SW 1271 (cell line): Measurements from ENCODE around the gene APMAP.
"Not testable (repeated sequence)": the region's sequence is repeated elsewhere in the genome, so short reads cannot be mapped to it uniquely, and the experiment has no call there.

Experiments
- DNase-seq, 2 experiments: peaks; one replicate each; lab custom pipeline; 2025; lab: John Stamatoyannopoulos, UW

The APMAP gene

DNA sequence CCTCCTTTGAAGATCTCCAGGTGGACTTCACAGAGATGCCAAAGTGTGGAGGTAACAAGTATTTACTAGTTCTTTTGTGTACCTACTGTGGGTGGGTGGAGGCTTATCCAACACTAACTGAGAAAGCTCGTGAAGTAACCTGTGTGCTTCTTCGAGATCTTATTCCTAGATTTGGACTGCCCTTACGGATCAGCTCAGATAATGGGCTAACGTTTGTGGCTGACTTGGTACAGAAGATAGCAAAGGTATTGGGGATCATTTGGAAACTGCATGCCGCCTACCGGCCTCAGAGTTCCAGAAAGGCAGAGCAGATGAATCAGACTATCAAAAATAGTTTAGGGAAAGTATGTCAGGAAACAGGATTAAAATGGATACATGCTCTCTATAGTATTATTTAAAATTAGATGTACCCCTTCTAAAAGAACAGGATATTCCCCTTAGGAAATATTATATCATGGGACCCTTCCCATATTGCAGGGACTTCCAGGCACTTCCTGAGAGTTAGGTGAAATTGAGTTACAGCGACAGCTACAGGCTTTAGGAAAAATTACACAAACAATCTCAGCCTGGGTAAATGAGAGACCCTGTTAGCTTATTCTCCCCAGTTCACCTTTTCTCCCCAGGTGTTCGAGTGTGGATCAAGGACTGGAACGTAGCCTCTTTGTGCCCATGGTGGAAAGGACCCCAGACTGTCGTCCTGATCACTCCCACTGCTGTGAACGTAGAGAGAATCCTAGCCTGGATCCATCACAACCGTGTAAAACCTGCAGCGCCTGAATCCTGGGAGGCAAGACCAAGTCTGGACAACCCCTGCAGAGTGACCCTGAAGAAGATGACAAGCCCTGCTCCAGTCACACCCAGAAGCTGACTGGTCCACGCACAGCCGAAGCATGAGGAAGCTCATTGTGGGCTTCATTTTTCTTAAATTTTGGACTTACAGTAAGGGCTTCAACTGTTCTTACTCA, 61.5 kb downstream of the APMAP start:
- DNase-seq: not testable (repeated sequence)

DNA sequence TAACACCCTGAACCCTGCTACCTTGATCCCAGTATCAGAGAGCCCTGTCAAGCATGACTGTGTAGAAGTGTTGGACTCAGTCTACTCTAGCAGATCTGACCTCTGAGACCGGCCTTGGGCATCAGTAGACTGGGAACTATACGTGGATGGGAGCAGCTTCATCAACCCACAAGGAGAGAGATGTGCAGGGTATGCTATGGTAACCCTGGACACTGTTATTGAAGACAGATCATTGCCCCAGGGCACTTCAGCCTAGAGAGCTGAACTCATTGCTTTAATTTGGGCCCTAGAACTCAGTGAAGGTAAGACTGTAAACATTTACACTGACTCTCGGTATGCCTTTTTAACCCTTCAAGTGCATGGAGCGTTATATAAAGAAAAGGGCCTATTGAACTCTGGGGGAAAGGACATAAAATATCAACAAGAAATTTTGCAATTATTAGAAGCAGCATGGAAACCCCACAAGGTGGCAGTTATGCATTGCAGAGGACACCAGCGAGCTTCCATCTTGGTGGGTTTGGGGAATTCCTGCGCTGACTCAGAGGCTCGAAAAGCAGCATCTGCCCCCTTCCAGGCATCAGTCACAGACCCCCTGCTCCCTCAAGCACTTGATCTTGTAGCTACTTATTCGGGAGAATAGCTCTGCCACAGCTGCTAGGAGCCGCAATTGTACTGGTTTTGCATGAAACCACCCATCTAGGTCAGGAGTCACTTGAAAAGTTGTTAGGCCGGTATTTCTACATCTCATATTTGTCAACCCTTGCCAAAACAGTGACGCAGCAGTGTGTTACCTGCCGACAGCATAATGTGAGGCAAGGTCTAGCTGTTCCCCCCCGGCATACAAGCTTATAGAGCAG, 62.5 kb downstream of the APMAP start:
- DNase-seq: not testable (repeated sequence)

DNA sequence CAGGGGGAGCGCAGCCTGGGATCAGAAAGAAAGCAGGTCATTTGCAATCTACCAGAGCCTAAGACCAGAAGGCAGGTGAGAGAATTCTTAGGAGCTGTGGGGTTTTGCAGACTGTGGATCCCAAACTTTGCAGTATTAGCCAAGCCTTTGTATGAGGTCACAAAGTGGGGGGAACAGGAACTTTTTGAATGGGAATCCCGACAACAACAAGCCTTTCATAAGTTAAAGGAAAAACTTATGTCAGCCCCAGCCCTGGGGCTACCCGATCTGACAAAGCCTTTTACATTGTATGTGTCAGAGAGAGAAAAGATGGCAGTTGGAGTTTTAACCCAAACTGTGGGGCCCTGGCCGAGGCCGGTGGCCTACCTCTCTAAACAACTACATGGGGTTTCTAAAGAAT, 63.3 kb downstream of the APMAP start:
- DNase-seq: not testable (repeated sequence)

DNA sequence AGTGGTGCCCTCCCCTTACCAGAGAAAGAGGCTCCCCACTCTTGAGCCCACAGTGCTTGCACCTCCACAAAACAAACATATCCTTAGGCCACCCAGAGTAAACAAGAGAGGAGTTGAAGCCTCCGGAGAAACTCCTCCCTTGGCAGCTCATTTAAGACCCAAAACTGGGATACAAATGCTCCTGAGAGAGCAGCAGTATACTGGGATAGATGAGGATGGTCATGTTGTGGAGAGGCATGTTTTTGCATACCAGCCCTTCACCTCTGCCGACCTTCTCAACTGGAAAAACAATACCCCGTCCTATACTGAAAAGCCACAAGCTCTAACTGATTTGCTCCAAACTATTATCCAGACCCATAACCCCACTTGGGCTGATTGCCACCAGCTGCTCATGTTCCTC, 71.8 kb downstream of the APMAP start:
- DNase-seq: not testable (repeated sequence)

DNA sequence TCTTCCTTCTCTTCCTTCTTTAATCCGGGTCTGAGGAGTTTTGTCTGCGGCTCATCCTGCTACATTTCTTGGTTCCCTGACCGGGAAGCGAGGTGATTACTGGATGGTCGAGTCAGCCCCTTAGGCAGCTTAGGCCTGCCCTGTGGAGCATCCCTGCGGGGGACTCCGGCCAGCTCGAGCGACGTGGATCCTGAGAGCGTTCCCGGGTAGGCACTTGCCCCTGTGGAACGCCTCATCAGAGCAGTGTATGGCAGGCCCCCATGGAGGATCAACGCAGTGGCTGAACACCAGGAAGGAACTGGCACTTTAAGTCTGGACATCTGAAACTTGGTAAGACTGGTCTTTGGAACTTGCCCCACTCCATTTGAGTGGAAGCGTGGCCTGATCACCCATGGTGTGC, 72.9 kb downstream of the APMAP start:
- DNase-seq: not testable (repeated sequence)

DNA sequence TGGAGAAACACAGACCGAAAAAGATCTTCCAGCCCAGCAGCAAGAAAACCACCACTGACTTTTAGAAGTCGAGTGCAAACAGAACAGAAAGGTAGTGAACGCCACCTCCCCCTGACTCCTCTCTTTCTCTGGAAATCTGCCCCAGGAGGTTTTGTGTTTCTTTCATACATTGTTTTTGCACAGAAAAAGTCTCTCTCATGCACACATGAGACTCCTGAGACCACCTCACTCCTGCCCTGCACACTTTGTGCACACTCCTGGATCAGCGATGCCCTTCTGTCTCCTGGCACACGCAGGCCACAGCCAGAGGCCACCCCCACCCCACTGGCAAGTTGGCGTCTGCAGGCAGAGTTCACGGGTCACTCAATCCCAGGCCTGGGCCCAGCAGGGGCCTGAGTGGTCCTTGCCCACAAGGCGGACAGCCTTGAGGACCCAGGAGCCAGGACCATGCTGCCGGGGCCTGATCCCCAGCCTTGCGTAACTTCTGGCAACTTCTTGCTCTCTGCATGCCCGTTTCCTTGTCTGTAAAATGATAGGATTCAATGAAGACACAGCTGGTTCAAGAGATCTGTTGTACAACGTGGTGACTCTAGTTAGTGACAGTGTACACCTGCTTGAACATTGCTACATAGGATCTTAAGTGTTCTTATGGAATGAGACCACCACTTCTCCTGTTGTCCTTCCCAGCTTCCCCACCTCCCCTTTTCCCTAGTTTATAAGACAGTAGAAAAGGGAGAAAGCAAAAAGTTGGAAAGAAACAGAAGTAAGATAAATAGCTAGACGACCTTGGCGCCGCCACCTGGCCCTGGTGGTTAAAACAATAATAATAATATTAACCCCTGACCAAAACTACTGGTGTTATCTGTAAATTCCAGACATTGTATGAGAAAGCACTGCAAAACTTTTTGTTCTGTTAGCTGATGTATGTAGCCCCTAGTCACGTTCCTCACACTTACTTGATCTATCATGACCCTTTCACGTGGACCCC, 73.7 kb downstream of the APMAP start:
- no peak for DNase-seq

DNA sequence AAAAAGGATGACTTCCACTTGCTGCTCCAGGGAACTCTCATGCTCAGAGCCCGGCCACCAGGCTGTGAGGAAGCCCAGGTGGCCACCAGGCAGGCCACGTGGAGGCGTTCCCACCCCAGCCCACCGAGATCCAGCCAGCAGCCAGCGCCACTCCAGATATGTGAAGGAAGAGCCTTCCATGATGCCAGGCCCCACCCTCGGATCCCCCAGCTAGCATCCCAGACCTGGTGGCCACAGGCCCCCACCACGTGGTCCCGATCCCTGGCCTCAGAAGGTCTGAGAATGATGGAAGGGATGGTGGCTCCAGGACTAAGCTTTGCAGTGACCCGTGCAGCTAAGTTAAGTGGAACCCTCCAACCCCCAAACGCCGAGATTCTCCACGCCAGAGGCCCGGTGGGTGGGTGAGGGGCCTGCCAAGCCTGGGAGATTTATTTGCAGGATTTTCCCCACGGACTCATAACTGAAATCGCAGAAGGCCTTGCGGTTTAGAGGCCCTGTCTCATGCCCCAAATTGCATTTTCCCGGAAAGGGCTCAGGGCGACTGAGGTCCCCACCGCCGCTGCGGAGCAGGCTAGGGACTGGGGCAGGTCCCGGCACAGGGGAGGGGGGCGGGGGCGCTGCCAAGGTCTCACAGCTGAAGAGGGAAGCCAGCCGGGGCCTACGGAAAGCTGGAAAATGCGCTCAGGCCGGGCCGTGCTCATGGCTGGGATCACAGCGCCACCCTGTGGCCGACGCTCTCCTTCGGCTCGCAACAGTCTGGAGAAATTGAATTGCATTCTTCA, 74.6 kb downstream of the APMAP start:
- DNase-seq: peak in 1 of 2 experiments; percentile 42

DNA sequence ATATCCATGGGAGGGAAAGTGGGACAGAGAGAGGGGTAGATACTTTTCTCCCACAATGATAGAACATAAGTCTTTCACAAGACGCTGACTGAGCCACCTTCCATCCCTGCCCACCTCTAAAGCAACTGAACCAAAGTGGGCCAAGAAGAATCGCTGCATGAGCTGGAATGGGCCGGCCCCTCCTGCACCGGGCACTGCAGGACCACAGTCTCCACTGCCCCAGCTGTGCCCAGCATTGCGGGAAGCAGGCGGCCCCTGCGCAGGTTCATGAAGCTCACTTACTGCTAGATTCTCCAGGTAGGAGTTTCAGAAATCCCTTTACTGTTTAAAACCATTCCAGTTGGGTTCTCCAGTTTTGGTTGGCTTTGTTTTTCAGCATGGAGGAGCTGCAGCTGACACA, 75.5 kb downstream of the APMAP start:
- DNase-seq: no peak

DNA sequence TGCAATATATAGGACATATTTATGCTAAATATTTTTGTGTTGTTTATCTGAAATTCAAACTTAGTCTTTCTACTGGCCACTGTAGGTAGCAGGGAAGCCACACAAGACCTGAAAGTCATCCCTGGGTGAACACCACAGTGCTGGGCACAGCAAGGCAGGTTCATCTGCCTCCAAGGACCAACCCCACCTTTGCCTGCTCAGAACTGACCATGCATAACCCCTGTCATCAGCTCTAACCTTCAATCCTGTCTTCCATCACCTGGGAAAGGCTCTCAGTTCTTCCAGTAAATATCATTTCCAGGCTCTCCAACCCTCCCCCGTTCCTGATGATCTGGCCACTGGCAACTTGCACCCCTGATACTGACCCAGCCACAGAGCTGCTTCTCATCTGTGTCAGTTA, 76.1 kb downstream of the APMAP start:
- DNase-seq: no peak

DNA sequence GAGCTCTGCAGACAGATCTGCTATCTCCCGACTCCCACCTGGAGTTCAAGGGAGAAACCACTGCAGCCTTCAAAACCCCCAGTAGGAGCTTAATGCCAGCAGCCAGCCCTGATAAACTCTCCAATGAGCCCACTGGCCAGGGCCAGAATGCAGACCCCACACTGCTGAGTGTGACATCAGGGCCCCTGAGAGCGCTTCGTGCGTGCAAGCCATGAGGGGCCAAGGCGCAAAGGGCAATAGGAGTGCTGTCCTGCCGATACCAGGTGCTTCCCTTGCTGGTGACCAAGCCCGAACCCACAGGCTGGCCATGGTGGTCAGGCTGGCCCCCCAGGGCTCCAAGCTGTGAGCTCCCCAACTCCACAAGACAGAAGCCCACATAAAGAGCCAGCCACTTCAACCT, 76.7 kb downstream of the APMAP start:
- no peak for DNase-seq

DNA sequence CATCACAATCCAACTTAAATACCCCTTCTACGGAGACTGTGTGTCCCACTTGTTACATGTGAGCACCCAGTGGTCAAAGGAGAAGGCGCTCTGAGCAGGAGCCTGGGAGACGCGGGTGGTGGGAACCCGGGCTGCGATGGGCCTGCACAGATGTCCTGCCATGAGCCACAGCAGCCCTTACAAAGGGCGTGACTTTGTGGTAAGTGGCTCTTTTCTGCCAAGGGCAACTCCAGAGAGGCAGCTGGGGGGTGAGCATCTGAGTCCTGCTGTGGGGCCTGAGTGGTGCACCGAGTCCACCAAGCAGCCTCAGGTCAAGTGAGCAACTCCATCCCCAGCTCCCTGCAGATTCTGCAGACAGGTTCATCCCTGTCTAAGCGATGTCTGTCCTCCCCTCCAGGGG, 77.1 kb downstream of the APMAP start:
- no peak for DNase-seq

DNA sequence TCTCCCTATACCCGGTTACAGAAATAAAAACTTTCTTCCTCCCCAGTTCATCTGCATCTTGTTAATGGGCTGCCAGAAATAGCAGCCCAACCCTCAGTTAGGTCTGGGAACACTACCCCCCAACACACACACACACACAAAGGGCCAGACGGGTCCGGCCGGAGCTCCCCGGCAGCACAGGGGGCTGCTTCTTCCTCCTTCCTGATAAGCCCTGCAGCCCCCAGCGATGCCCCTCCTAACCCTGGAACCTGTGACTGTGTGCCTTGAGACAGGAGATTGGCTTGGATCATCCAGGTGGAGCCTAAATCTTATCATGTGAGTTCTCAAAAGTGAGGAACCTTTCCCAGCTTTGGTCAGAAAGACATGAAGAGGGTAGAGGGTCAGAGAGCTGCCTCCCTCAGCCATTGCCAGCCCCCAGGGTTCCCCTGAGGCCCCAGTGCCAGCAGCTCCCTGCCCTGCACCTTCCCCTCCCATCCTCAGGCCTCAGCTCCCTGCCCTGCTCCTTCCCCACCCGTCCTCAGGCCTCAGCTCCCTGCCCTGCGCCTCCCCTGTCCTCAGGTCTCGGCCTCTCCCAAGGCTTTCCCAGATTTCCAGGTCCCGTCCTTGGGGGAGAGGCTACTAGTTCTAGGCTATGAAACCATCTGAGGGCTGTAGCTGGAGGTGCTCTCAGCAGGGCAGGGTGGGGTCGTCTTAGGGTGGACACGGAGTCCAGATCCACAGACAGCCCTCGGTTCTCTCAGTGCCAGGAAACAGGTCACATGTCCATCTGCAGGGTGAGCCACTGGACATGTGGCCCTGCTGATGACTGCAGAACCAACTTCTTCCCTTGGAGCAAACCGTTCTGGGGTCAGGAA, 77.9 kb downstream of the APMAP start:
- DNase-seq: no peak

DNA sequence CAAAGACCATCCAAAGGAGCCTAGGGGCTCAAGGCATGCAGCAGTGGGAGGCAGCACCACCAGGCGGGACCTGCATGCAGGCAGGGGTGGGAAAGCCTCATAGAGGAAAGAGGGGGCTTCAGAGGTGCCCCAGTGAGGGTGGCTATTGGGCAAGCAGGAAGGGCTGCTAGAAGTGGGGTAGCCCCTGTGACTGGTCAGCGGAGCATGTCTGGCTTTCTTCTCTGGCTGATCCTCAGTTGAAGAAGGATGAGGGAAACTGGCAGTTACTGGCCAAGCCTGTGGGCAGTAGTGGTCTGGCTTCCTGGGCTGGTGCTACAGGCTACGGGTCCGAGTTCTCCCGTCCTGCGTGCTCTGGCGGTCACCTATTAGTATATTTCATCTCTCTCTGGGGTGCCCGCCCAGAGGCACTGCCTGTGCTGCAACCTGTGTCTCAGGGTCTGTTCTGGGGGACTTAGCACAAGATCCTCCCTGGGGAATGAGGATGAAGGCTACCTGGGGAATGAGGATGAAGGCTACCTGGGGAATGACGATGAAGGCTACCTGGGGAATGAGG, 79.4 kb downstream of the APMAP start:
- DNase-seq: no peak
